Measurements from ENCODE around the gene ZNF180.
A peak's percentile ranks its signal among the peaks of the same experiment; 100 is the strongest.
"Not testable (repeated sequence)": the region's sequence is repeated elsewhere in the genome, so short reads cannot be mapped to it uniquely, and the experiment has no call there.

Gene ZNF180

DNA sequence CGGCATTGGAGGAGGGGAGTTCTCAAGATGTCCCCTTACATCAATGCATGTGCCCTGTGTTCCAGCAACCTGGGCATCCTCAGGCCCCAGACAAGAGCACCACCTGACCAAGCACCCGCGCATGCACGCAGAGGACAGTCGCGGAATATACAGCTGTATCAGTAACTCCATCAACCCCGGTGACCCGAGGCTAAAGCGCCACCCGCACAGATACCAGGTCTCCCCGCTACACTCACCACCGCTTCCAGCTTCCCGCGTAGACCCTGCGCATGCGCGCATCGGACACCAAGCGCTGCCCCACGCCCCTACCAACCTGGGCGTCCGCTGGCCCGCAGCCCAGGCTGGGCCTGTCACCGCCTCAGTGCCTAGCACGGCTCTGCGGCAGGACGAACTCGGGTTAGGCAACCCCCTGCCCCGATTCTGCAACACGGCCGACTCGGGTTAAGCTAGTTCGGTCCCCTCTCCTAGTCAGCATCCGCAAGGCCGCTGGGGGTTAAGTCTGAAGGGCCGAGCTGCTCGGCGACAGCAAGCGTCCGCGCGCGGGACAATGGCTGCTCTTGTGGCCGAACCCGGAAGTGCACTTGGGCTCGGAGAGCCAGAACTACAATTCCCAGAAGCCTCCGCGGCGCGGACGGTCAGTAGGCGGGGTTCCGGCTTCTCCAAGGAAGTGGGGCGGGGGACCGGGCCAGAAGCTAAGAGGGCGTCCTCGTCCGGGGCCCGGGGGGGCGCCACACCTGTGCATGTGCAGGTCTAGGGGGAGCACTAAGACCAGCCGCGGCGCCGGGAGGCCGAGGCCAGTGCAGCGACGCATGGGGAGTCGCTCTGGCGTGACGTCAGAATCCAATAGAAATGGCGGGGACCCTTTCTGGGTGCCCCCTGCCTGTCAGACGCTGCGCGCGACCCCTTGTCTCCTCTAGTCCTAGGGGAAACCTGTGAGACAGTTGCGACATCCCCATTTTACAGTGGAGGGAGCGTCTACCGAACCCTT is at the start of gene ZNF180:
TSS of gene ZNF180 (minus strand) at position 561 of the 988 bp plus-strand sequence. CDS start 3,188 bp downstream, outside the sequence.
- DNase-seq (ENCODE audit: low read depth, low spot score): peak; percentile 84

DNA sequence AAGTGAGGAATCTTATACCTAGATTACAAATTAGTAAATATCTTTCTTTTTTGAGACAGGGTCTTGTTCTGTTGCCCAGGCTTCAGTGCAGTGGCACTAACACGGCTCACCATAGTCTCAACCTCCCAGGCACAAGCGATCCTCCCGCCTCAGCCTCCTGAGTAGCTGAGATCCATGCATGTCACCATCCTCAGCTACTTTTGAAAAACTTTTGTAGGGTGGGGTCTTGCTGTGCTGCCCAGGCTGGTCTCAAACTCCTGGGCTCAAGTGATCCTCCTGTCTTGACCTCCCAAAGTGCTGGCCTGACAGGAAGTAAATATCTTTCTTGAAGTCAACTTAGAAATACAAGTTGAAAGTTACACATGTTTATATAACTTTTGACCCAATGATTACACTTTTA is 49.2 kb upstream of the ZNF180 start:
- no peak for DNase-seq (ENCODE audit: low read depth, low spot score)

DNA sequence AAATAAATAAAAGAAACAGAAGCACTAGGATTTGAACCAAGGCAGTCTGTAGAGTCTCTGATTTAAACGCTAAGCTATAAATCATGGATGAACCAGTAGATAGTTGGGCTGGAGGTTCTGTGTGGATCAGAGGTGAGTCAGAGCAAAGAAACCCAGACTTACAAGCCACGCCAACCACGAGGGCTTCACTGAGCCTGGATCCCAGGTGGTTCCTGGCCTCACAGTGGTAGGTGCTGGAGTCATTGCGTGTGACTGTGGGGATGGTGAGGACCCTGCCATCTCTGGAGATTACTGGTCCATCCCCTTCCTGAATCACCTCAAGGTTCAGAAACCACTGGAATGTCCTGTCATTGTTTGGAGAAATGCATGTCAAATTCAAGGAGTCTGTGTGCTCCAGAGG is 48.4 kb upstream of the ZNF180 start:
- DNase-seq (ENCODE audit: low read depth, low spot score): no peak

GRCh38 chr19:44544031-44544430 is 43.7 kb upstream of the ZNF180 start:
- DNase-seq (ENCODE audit: low read depth, low spot score): no peak

DNA sequence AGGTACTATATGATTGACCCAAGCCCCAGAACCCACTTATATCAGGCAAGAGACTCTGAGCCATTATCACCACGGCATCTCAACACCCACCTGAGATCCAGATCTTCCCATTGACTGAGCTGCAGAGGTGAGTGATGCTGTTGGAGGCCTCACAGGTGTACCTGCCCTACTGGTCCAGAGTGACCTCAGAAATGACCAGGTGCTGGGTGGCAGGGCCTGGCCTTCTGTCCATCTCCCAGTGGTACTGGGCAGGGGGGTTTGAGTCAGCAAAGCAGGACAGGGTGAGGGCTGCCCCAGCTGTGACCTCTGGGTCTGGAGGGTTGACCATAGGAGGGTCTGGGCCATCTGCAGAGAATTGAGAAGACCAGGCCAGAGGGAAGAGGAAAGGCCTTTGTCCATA is 42.3 kb upstream of the ZNF180 start:
- no peak for DNase-seq (ENCODE audit: low read depth, low spot score)

DNA sequence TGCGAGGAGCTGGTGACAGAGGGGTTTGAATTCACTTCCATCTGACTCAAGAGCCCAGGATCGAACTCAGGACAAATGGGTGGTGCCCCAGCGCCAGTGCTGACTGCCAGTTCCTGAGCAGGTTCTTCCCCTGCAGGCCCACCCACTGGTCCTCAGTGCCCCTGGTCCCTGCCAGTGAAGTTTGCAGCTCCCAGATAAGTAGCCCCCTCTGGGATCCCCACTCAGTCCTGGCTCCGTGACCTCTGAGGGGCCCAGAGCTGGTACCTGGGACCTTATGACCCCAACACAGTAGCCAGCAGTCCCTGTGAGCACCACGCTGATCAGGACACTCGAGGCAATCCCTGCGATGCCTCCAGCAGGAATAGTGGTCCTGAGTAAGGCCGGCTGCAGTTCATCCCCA is 40.4 kb upstream of the ZNF180 start:
- no peak for DNase-seq (ENCODE audit: low read depth, low spot score)

GRCh38 chr19:44539991-44540390 is 39.7 kb upstream of the ZNF180 start:
- no peak for DNase-seq (ENCODE audit: low read depth, low spot score)

DNA sequence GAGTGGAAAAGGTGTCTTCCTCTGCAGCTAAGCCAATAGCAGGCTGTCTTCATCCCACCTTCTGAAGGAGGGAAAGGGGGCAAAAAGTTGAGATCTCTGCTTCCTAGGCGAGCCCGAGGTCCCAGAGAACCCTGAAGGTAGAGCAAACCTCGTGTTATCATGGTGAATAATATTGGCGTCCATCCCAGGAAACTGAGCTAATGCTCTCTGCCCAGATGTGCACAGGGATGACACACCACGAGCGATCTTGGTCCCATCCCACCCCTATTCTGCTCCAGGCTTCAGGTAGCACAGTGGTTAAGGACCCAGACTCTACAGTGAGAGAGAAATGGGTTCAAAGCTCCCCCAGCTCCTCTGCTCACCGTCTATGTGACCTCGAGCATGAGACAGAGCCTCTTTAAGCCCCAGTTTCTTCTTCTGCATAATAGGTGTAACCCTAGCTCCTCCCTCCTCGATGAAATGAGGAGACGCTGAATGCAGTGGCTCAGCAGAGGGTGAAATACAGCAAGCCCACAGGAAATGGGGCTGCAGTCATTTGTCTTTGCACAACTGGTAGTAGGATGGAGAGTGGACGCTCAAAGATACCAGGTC is 39.0 kb upstream of the ZNF180 start:
- no peak for DNase-seq (ENCODE audit: low read depth, low spot score)

DNA sequence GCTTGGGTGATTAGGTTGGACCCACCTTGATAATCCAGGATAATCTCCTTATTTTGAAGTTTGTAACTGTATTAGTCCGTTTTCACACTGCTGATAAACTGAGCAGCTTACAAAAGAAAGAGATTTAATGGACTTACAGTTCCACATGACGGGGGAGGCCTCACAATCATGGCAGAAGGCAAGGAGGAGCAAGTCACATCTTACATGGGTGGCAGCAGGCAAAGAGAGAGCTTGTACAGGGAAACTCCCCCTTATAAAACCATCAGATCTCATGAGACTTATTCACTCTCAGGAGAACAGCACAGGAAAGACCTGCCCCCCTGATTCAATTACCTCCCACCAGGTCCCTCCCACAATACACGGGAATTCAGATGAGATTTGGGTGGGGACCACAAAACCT is 35.0 kb upstream of the ZNF180 start:
- DNase-seq (ENCODE audit: low read depth, low spot score): not testable (repeated sequence)

DNA sequence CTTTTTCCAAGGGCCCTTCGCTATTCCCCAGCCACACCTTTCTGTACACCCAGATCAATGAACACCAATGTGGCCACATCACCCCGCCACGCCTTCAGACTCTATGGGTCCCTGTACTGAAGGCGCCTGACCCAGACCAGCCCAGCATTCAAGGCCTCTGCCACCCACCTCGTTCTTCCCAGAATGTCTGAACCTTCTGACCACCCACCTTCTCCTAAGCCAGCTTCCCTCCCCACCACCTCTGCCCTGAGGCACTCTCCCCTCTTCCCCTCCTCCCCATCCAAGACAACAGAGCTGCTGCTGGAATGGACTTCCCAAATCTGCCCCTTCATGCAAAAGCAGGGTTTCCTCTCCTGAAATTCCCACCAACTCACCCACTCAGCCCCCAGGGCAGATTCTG is 32.5 kb upstream of the ZNF180 start:
- no peak for DNase-seq (ENCODE audit: low read depth, low spot score)

- DNase-seq (ENCODE audit: low read depth, low spot score): no peak
Measured at GRCh38 chr19:44530777-44531176, 30.5 kb upstream of the ZNF180 start.

- no peak for DNase-seq (ENCODE audit: low read depth, low spot score)
Measured at GRCh38 chr19:44529536-44529935, 29.2 kb upstream of the ZNF180 start, which contains the start of gene CEACAM20. Gene CEACAM20 (minus strand): TSS chr19:44529675. CDS start chr19:44529509, 166 bp downstream.

DNA sequence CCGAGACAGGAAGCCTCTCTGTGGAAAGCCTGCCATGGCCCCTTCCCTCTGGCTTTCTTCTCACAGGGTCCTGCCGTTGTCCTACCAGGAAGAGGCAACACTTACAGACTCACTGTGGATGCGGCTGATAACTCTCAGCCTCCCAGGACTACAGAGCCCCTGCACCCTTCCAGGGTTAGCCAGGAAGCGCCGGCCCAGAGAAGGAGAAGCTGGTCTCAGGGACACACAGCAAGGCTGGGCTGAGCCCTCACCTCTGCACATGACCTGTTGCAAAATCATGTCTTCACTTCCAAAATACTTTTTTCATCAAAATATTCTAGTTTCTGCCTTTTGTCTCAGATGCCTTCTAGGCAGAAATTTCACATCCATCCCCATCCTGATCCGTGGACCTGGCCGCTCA is 27.2 kb upstream of the ZNF180 start:
- no peak for DNase-seq (ENCODE audit: low read depth, low spot score)

DNA sequence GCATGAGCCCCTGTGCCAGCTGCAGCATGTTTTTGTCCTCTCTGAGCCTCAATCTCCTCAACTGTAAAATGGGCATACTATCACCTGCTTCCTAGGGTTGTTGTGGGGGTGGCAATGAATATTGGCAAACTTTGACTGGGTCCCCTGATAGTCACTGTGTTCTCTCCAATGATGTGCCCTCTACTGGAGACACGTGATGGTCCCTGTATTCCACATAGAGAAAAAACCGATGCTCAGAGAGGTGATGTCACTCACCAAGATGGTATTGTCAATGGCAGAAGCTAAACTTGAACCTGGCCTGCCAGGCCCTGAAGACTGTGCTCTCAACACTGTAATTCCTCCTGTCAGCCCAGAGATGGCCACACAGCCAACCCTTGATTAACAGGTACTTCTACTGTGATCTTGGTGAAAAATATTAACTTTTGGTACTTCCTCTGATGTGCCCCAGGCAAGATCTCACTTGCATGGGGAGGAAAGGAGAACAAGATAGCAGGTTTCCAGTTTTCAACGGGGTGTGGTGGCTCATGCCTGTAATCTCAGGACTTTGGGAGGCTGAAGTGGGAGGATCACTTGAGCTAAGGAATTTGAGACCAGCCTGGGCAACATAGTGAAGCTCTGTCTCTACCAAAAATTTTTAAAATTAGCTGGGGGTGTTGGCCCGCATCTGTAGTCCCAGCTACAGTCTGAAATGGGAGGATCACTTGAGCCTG is 25.6 kb upstream of the ZNF180 start:
- no peak for DNase-seq (ENCODE audit: low read depth, low spot score)

GRCh38 chr19:44521370-44521769 is 21.0 kb upstream of the ZNF180 start:
- no peak for DNase-seq (ENCODE audit: low read depth, low spot score)

DNA sequence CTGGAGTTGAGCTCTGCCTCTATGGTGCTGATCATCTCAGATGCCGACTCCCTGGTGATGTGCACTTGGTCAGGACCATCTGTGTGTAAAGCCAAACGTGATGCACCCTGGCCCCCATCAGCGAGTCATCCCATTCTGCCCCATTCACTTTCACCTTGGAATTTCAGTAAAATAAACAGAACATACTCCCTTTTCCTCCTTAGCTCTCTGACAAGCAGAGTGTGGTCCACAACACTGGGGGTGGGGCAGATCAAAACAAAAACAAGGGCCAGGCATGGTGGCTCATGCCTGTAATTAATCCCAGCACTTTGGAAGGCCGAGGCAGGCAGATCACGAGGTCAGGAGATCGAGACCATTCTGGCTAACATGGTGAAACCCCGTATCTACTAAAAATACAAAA is 16.8 kb upstream of the ZNF180 start:
- DNase-seq (ENCODE audit: low read depth, low spot score): no peak

- DNase-seq (ENCODE audit: low read depth, low spot score): no peak
Measured at GRCh38 chr19:44515907-44516306, 15.6 kb upstream of the ZNF180 start.

GRCh38 chr19:44515031-44515430 is 14.7 kb upstream of the ZNF180 start:
- DNase-seq (ENCODE audit: low read depth, low spot score): no peak

DNA sequence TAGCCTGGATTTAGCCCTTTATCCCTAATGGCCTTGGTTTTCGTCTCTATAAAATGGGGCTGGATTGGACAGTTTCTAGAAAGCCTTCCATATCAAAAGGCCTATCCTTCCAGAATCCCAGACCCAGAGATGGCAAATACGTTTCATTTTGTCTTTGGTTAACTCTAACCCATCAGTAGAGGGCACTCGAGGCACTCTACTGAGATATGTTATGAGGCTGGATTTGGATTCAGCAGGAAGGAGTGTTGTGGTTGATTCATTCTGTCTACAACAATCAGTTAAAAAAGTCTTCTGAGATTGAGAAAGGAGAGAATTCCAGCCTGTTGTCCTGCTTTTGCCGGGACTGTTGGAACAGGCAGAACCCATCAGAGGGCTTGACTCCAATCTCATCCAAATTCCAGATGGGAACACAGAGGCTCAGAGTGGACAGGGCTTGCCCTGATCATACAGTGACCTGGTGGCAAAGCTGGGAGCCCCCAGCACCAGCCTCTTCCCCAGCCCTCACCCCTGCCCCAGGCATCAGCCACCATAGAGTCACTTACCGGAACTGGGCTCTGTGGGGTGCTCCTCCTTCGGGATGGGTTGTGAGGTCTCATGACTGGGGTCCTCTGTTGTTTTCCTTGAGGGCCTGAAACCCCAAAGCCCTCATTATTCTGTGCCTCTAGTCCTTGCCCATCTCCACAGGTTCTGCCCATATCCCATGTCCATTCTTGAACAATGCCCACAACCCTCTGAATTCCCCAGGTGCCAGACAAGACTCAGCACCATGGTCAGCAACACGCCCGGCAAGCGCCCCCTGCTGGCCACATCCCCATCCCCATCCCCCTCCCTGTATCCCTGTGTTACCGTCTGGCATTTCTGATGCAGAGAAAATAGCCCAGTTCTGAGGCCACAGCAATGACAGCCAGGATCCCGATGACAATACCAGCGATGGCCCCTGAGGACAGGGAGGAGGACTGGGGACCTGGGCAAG is 12.3 kb upstream of the ZNF180 start:
- no peak for DNase-seq (ENCODE audit: low read depth, low spot score)

GRCh38 chr19:44509478-44509877 is 9.2 kb upstream of the ZNF180 start:
- no peak for DNase-seq (ENCODE audit: low read depth, low spot score)

DNA sequence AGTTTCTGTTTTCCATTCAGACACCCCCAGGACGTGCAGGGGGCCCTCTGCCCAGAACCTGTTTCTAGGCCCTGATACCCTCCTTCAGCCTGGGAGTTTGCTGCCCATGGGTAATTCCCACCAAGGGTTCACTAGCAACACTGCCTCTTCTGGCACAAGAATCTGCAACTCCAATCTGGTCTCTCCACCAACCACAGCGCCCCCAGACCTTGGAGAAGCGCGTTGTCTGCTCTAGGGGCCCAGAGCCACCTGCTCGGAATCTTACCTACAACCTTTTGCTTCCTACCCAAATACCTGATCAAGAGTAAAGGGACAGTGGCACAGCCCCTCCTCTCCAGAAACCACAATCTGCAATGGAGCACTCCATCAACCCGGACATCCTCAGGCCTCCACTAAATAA is 763 bp downstream of the ZNF180 start:
- no peak for DNase-seq (ENCODE audit: low read depth, low spot score)
